GM23248 (cell line): ENCODE measurements around the gene HPRT1. TPM values are rescaled to one million over a fixed set of nuclear protein-coding genes. Genes with fewer than 3 reads are reported as not detected.

Source experiments
- DNase-seq: peaks from one replicate; pipeline ENCODE4 v3.0.0-alpha.2; 2015
- H2AFZ ChIP-seq: fragments of 200-600 bp; sonication (generic); 2 replicates; pipeline ENCODE4 v1.6.1; 2016; ENCODE audit warnings: antibody characterized with exemption
- H3F3A ChIP-seq: fragments of 200-600 bp; sonication (generic); 2 replicates; pipeline ENCODE4 v1.6.1; 2016; ENCODE audit warnings: mild to moderate bottlenecking, antibody characterized with exemption, mixed run types; ENCODE audit not compliant: insufficient read depth
- H3K27ac ChIP-seq: fragments of 200-600 bp; sonication (generic); 2 replicates; pipeline ENCODE4 v1.5.1; 2016; ENCODE audit warnings: mild to moderate bottlenecking
- H3K27me3 ChIP-seq: fragments of 200-600 bp; sonication (generic); replicated peaks from 2 replicates; pipeline ENCODE4 v1.6.1; 2016; ENCODE audit warnings: mild to moderate bottlenecking; ENCODE audit not compliant: insufficient read depth
- H3K36me3 ChIP-seq: fragments of 200-600 bp; sonication (generic); 2 replicates; pipeline ENCODE4 v1.6.1; 2016; ENCODE audit warnings: low read depth, mild to moderate bottlenecking
- H3K4me1 ChIP-seq: fragments of 200-600 bp; sonication (generic); 2 replicates; pipeline ENCODE4 v1.6.1; 2016; ENCODE audit warnings: mild to moderate bottlenecking; ENCODE audit not compliant: insufficient read depth
- H3K4me2 ChIP-seq: fragments of 200-600 bp; sonication (generic); one replicate; pipeline ENCODE4 v1.6.1; 2016; ENCODE audit warnings: mild to moderate bottlenecking; ENCODE audit not compliant: unreplicated experiment
- H3K4me3 ChIP-seq: fragments of 200-600 bp; sonication (generic); 2 replicates; pipeline ENCODE4 v1.5.1; 2016; ENCODE audit warnings: mild to moderate bottlenecking
- H3K79me2 ChIP-seq: fragments of 200-600 bp; sonication (generic); 2 replicates; pipeline ENCODE4 v1.6.1; 2016; ENCODE audit warnings: mild to moderate bottlenecking; ENCODE audit not compliant: insufficient read depth
- H3K9ac ChIP-seq: fragments of 200-600 bp; sonication (generic); 2 replicates; pipeline ENCODE4 v1.6.1; 2016; ENCODE audit warnings: mild to moderate bottlenecking
- H3K9me2 ChIP-seq: fragments of 200-600 bp; sonication (generic); 2 replicates; pipeline ENCODE4 v1.6.1; 2016; ENCODE audit warnings: mixed run types, mild to moderate bottlenecking, moderate library complexity; ENCODE audit not compliant: insufficient read depth
- H3K9me3 ChIP-seq: fragments of 200-600 bp; sonication (generic); one replicate; pipeline ENCODE4 v1.6.1; 2017; ENCODE audit warnings: low read depth
- H4K20me1 ChIP-seq: fragments of 200-600 bp; sonication (generic); 2 replicates; pipeline ENCODE4 v1.6.0; 2016; ENCODE audit not compliant: insufficient read depth
- EZH2 ChIP-seq: fragments of 200-600 bp; sonication (generic); IDR thresholded peaks from 2 replicates; pipeline ENCODE4 v1.6.1; 2018; ENCODE audit warnings: antibody characterized with exemption, mild to moderate bottlenecking; ENCODE audit not compliant: insufficient read depth, poor library complexity, severe bottlenecking
- EZH2phosphoT487 ChIP-seq: fragments of 200-600 bp; sonication (generic); IDR thresholded peaks from 2 replicates; pipeline ENCODE4 v1.6.1; 2018; ENCODE audit warnings: antibody characterized with exemption, moderate library complexity, mild to moderate bottlenecking, low read depth; ENCODE audit not compliant: insufficient read depth
- WGBS, 2 experiments: methylation state at CpG; one replicate each; pipeline ENCODE4 v1.1.6; 2015 to 2017; ENCODE audit warnings: low lambda C conversion rate in 2 of 2, low coverage in 1 of 2; ENCODE audit errors: missing lambda C conversion rate in 2 of 2; 5-methylcytosine and 5-hydroxymethylcytosine counted together
- in situ Hi-C: fragments of 300-500 bp; cut with MboI; formaldehyde crosslinking; loops from 2 replicates; pipeline ENCODE4 v1.15.0; 2020
- polyA plus RNA-seq: library from polyadenylated mRNA; unstranded; fragments of >200 nt; fragmentation: Nextera tagmentation; extraction: Ambion mirVana; gene quantifications from 2 replicates; pipeline ENCODE4 v1.2.1, GENCODE V29; 2016
- total RNA-seq: library from RNA; depleted of rRNA; stranded (reverse); fragments of >200 nt; shearing (Covaris generic); gene quantifications from 2 replicates; pipeline ENCODE4 v1.2.3, GENCODE V29; 2014

The HPRT1 gene
- total and polyA plus RNA-seq, 2 experiments from 2014 or later: 12.0 to 63.2 TPM

DNA sequence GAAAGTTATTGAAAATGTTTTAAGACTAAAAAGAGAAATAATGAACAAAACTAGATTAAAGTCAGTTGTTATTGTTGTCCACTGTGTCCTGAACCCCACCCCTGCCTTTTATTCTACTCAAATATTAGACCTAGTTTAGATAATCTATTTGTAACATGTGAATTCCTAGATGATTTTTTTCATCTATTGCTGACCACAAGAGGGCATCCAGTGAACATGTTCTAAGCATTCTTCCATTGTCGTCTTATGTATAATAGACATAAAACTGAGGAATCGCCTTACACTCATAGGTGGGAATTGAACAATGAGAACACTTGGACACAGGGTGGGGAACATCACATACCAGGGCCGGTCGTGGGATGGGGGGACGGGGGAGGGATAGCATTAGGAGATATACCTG, 36.4 kb upstream of the HPRT1 start:
- in situ Hi-C loops: no loop called here
- Histone ChIP-seq H3K4me3 (no peak overlapping the region), H3K9me3 (no peaks in the 10 kb centered on the region), H3K27ac (no peak overlapping the region), H4K20me1 (no peaks in the 10 kb centered on the region), H3K9ac (no peak overlapping the region), H2AFZ (no peak overlapping the region), H3K9me2 (no peaks in the 10 kb centered on the region), H3K4me2 (no peak overlapping the region), H3K4me1 (no peaks in the 10 kb centered on the region), H3K36me3 (no peaks in the 10 kb centered on the region; the same call in 1 of the 2 replicates), H3K79me2 (no peaks in the 10 kb centered on the region), H3K27me3 (no peaks in the 10 kb centered on the region), H3F3A (no peaks in the 10 kb centered on the region)
- WGBS, 2 experiments: 18 to 31% methylated on average over 3 to 5 of the region's 5 CpGs
- DNase-seq: peak; percentile 63
- TF ChIP-seq EZH2phosphoT487: no peak
- no peak for TF ChIP-seq EZH2

DNA sequence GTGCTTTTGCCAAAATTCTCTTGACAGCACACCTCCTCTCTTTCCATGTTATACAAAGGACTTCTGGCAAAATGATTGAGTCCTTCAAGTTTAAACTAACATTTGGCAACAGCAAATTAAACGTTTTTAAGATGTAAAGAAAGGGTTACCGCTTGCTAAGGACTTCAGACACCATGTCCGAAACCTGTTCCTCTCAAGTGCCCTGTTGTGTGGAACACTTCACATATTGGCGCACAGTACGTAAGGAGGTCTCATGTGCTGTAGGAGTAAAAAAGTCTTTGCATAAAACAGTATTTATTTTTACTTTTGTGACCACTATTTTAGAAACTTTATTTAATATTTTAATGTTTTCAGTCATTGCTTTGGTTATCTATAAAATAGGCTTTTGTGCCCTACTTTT, 33.7 kb upstream of the HPRT1 start:
- in situ Hi-C loops: no loop called here
- WGBS, 2 experiments: 80 to 82% methylated on average over 5 of the region's 5 CpGs

DNA sequence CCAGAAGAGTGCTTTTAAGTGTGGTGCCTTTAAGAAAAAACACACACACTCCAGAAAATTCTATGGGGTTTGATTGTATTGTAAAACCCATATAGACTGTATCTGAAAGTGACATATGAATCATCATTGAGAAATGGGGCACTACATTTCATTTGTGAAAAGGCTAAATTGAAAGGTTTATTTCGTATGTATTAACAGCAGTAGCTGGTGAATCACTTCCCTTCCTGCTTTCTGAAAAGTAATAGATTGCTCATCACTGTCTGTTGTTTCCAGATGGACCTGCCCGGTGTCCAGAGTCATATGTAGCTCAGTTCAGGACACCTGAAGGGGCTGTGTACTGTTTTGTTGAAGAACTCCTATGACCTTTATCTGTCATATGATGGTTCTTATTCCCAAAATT, 28.1 kb upstream of the HPRT1 start:
- in situ Hi-C loops: no loop called here

More for the DNA sequence above, 33.7 kb upstream of the HPRT1 start:
- no peak overlapping the region for H2AFZ ChIP-seq
- no peak overlapping the region for H3K9ac ChIP-seq
- no peak for DNase-seq
- H3K4me3 ChIP-seq: no peak overlapping the region
- no peaks in the 10 kb centered on the region for H3K9me3 ChIP-seq
- no peaks in the 10 kb centered on the region for H3F3A ChIP-seq
- H3K9me2 ChIP-seq: no peaks in the 10 kb centered on the region
- no peak overlapping the region for H3K27ac ChIP-seq
- no peaks in the 10 kb centered on the region for H3K79me2 ChIP-seq
- H4K20me1 ChIP-seq: no peaks in the 10 kb centered on the region
- H3K4me2 ChIP-seq: no peak overlapping the region
- H3K27me3 ChIP-seq: no peaks in the 10 kb centered on the region
- TF ChIP-seq EZH2 (no peak), EZH2phosphoT487 (no peak)
- H3K36me3 ChIP-seq: no peaks in the 10 kb centered on the region; the same call in 1 of the 2 replicates
- H3K4me1 ChIP-seq: no peaks in the 10 kb centered on the region

DNA sequence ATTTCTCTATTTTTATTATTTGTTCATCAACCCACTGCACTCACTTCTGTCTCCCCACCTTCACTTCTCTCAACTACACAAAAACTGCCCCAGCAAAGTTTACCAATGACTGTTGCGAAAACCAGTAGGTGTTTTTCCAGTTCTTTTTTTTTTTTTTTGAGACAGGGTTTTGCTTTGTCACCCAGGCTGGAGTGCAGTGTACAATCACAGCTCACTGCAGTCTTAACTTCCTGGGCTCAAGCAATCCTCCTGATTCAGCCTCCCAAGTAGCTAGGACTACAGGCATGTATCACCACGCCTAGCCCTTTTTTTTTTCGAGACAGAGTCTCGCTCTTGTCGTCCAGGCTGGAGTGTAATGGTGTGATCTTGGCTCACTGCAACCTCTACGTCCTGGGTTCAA, 24.1 kb upstream of the HPRT1 start:
- H3F3A ChIP-seq: peaks cover 7% of the 10 kb centered on the region
- no peaks in the 10 kb centered on the region for H4K20me1 ChIP-seq
- no peaks in the 10 kb centered on the region for H3K79me2 ChIP-seq
- no peak for DNase-seq
- H3K9ac ChIP-seq: no peak overlapping the region
- no peaks in the 10 kb centered on the region for H3K27me3 ChIP-seq
- TF ChIP-seq EZH2phosphoT487 (no peak), EZH2 (no peak)
- H3K9me2 ChIP-seq: no peaks in the 10 kb centered on the region
- no peak overlapping the region for H3K27ac ChIP-seq
- H3K36me3 ChIP-seq: no peaks in the 10 kb centered on the region
- H3K9me3 ChIP-seq: no peaks in the 10 kb centered on the region
- H3K4me2 ChIP-seq: no peak overlapping the region
- in situ Hi-C loops: no loop called here
- H3K4me1 ChIP-seq: peaks cover 5% of the 10 kb centered on the region
- H3K4me3 ChIP-seq: no peak overlapping the region
- no peak overlapping the region for H2AFZ ChIP-seq
- WGBS, 2 experiments: 77 to 93% methylated on average over 3 to 6 of the region's 6 CpGs

More for the DNA sequence above, 28.1 kb upstream of the HPRT1 start:
- peaks cover 7% of the 10 kb centered on the region for H3F3A ChIP-seq
- H3K4me1 ChIP-seq: peaks cover 5% of the 10 kb centered on the region
- H3K27me3 ChIP-seq: no peaks in the 10 kb centered on the region
- no peak overlapping the region for H3K9ac ChIP-seq
- WGBS, 2 experiments: 0% methylated on average over 2 of the region's 2 CpGs
- H3K27ac ChIP-seq: no peak overlapping the region
- H3K4me2 ChIP-seq: no peak overlapping the region
- H3K9me2 ChIP-seq: no peaks in the 10 kb centered on the region
- no peaks in the 10 kb centered on the region for H3K79me2 ChIP-seq
- H4K20me1 ChIP-seq: no peaks in the 10 kb centered on the region
- TF ChIP-seq EZH2phosphoT487 (no peak), EZH2 (no peak)
- H3K4me3 ChIP-seq: no peak overlapping the region
- no peaks in the 10 kb centered on the region for H3K36me3 ChIP-seq
- H3K9me3 ChIP-seq: no peaks in the 10 kb centered on the region
- DNase-seq: peak; percentile 71
- no peak overlapping the region for H2AFZ ChIP-seq

DNA sequence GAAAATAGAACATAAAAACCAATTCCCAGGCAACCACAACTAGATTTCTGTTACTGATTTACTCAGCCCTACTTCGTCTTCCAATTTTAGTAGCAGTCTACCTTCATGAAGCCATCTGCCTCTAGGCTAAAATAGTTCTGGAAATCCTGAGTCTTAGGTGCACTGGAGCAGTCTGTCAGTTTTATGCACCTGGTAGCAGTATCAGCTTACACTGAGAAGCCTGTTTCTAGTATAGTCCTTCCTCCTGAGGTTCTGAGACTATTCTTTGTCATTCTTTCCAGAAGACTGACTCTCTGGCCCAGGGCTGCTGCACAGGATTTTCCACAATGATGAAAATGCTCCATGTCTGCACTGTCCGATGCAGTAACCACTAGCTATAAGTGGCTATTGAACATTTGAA, 16.9 kb upstream of the HPRT1 start:
- H3K79me2 ChIP-seq: no peaks in the 10 kb centered on the region
- 94 to 100% methylated on average over 2 of the region's 2 CpGs for WGBS, 2 experiments
- no peak overlapping the region for H3K9ac ChIP-seq
- H3K27me3 ChIP-seq: no peaks in the 10 kb centered on the region
- H3K9me3 ChIP-seq: no peaks in the 10 kb centered on the region
- no peak for TF ChIP-seq EZH2phosphoT487
- TF ChIP-seq EZH2: no peak
- no peak overlapping the region for H3K4me3 ChIP-seq
- H4K20me1 ChIP-seq: no peaks in the 10 kb centered on the region
- no peaks in the 10 kb centered on the region for H3F3A ChIP-seq
- no peaks in the 10 kb centered on the region for H3K36me3 ChIP-seq
- in situ Hi-C loops: no loop called here
- H3K4me1 ChIP-seq: no peaks in the 10 kb centered on the region
- H3K9me2 ChIP-seq: no peaks in the 10 kb centered on the region
- no peak overlapping the region for H2AFZ ChIP-seq
- no peak overlapping the region for H3K4me2 ChIP-seq
- H3K27ac ChIP-seq: no peak overlapping the region
- DNase-seq: no peak
